Measurements from ENCODE around the gene MGLL. TPM values are rescaled to one million over a fixed set of nuclear protein-coding genes. Genes with fewer than 3 reads are reported as not detected.

MGLL gene
- total RNA-seq, 1 experiment from 2014 or later: 0.94 TPM

- TF ChIP-seq CREM (CRISPR knock-in tag; IDR thresholded peaks at IDR 0.05) (no peak), NFYB (CRISPR knock-in tag; conservative IDR thresholded peaks at IDR 0.05; ENCODE audit: low read depth) (no peak), CBFB (CRISPR knock-in tag; IDR thresholded peaks at IDR 0.05; ENCODE audit: low read depth) (no peak), GRHL2 (CRISPR knock-in tag; IDR thresholded peaks at IDR 0.05; ENCODE audit: insufficient replicate concordance, severe bottlenecking) (no peak)
These were observed 73.5 kb downstream of the MGLL start (continued) for GRCh38 chr3:127748754-127749327.

GRCh38 chr3:127747751-127748521 lies 74.4 kb downstream of the MGLL start:
- ATAC-seq (no peak), DNase-seq (ENCODE audit: low spot score) (no peak)
- no peaks in the 10 kb centered on the region for H3K36me3 Mint-ChIP-seq
- no peak overlapping the region for H3K4me3 Mint-ChIP-seq
- H3K4me1 Mint-ChIP-seq: no peaks in the 10 kb centered on the region; the same call in 1 of the 2 replicates
- ChIA-PET POLR2A (no interaction called here), CTCF (interaction anchor here (1.4 kb wide), 1 partner anchor 68 kb away, joined by 4 read pairs; no protein-coding TSS in a partner anchor)
- no peaks in the 10 kb centered on the region for H3K9me3 Mint-ChIP-seq
- H3K27me3 Mint-ChIP-seq (ENCODE audit: low read depth): no peaks in the 10 kb centered on the region
- no peak overlapping the region for H3K27ac Mint-ChIP-seq
- no peak for TF ChIP-seq SOX15 (CRISPR knock-in tag; IDR thresholded peaks at IDR 0.05)
- TF ChIP-seq ERG (CRISPR knock-in tag; IDR thresholded peaks at IDR 0.05): no peak
- no peak for TF ChIP-seq HMGA2 (CRISPR knock-in tag; IDR thresholded peaks at IDR 0.05)
- TF ChIP-seq ARID4B (CRISPR knock-in tag; IDR thresholded peaks at IDR 0.05; ENCODE audit: borderline replicate concordance): no peak
- TF ChIP-seq CREB1 (CRISPR knock-in tag; IDR thresholded peaks at IDR 0.05): no peak
- no peak for TF ChIP-seq EMX1 (CRISPR knock-in tag; IDR thresholded peaks at IDR 0.05)
- TF ChIP-seq USF1 (CRISPR knock-in tag; IDR thresholded peaks at IDR 0.05): no peak
- TF ChIP-seq CREM (CRISPR knock-in tag; IDR thresholded peaks at IDR 0.05): no peak
- TF ChIP-seq SP1 (CRISPR knock-in tag; conservative IDR thresholded peaks at IDR 0.05): no peak
- TF ChIP-seq ZNF416 (CRISPR knock-in tag; IDR thresholded peaks at IDR 0.05): no peak
- TF ChIP-seq MYBL2 (CRISPR knock-in tag; IDR thresholded peaks at IDR 0.05): no peak
- TF ChIP-seq FOXP4 (CRISPR knock-in tag; IDR thresholded peaks at IDR 0.05): no peak
- TF ChIP-seq E2F4 (CRISPR knock-in tag; IDR thresholded peaks at IDR 0.05; ENCODE audit: borderline replicate concordance, low read depth): no peak
- TF ChIP-seq NR2C2 (CRISPR knock-in tag; IDR thresholded peaks at IDR 0.05): no peak
- TF ChIP-seq ZNF532 (CRISPR knock-in tag; IDR thresholded peaks at IDR 0.05; ENCODE audit: borderline replicate concordance): no peak
- no peak for TF ChIP-seq GTF2I (CRISPR knock-in tag; conservative IDR thresholded peaks at IDR 0.05)
